OCI-LY1 (cell line): Measurements from ENCODE around the gene SLC12A3.

ENCODE experiments used
- EZH2 ChIP-seq: fragments of 200-600 bp; sonication (generic), shearing (Covaris generic); IDR thresholded peaks from 2 replicates; pipeline ENCODE4 v1.8.0; 2017; ENCODE audit warnings: borderline replicate concordance, mixed run types, mild to moderate bottlenecking, antibody characterized with exemption, low read length, moderate library complexity, mixed read lengths
- TF ChIP-seq, protein P1 (sequence below): fragments of 200-600 bp; sonication (generic), shearing (Covaris generic); IDR thresholded peaks from 2 replicates; pipeline ENCODE4 v1.5.1; 2017; ENCODE audit warnings: mild to moderate bottlenecking, antibody characterized with exemption, low read length, moderate library complexity, mixed read lengths

DNA sequence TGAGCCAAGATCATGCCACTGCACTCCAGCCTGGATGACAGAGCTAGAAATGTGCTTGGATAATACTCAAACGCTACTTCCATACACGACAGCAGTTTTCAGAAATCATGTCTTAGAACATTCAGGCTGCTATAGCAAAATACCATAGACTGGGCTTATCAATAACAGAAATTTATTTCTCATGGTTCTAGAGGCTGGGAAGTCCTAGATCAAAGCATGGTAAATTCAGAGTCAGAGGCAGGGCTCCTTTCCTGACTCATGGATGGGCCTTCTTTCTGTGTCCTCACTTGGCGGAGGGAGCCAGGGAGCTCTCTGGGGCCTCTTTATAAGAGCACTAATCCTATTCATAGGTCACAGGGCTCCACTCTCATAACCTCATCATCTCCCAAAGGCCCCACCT is 42.4 kb downstream of the SLC12A3 start:
- TF ChIP-seq, protein P1, sequence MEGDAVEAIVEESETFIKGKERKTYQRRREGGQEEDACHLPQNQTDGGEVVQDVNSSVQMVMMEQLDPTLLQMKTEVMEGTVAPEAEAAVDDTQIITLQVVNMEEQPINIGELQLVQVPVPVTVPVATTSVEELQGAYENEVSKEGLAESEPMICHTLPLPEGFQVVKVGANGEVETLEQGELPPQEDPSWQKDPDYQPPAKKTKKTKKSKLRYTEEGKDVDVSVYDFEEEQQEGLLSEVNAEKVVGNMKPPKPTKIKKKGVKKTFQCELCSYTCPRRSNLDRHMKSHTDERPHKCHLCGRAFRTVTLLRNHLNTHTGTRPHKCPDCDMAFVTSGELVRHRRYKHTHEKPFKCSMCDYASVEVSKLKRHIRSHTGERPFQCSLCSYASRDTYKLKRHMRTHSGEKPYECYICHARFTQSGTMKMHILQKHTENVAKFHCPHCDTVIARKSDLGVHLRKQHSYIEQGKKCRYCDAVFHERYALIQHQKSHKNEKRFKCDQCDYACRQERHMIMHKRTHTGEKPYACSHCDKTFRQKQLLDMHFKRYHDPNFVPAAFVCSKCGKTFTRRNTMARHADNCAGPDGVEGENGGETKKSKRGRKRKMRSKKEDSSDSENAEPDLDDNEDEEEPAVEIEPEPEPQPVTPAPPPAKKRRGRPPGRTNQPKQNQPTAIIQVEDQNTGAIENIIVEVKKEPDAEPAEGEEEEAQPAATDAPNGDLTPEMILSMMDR: no peak
- TF ChIP-seq EZH2: no peak
